OCI-LY7 (cell line): ENCODE results near the gene NOL12. TPM values are rescaled to one million over a fixed set of nuclear protein-coding genes. Genes with fewer than 3 reads are reported as not detected.

ENCODE experiments used
- BruUV-seq: library from RNA; stranded (reverse); fragments of 400-500 nt; replicated peaks from 2 replicates; lab custom pipeline; 2021; lab: Mats Ljungman, UMichigan
- CTCF ChIA-PET: fragments of 300-600 bp; sonication (Branson Sonifier 250); formaldehyde crosslinking; loops from one replicate; lab custom pipeline; 2022; ENCODE audit warnings: antibody characterized with exemption; ENCODE audit not compliant: unreplicated experiment; lab: Charles Lee
- POLR2A ChIA-PET: fragments of 300-600 bp; sonication (Branson Sonifier 250); formaldehyde crosslinking; loops from one replicate; lab custom pipeline; 2022; ENCODE audit warnings: antibody characterized with exemption; lab: Charles Lee
- DNase-seq: peaks from one replicate; pipeline ENCODE4 v3.0.0-alpha.2; 2015; ENCODE audit warnings: low spot score
- H2AFZ ChIP-seq: fragments of 200-600 bp; sonication (generic), shearing (Covaris generic); 2 replicates; pipeline ENCODE4 v1.6.1; 2014; ENCODE audit warnings: mild to moderate bottlenecking, antibody characterized with exemption, low read length, moderate library complexity
- H3K27ac ChIP-seq: fragments of 200-600 bp; sonication (generic); 2 replicates; pipeline ENCODE4 v1.5.1; 2014; ENCODE audit warnings: mixed run types, low read depth, mild to moderate bottlenecking, moderate library complexity, low read length, inconsistent platforms; ENCODE audit not compliant: poor library complexity, severe bottlenecking
- H3K36me3 ChIP-seq: fragments of 200-600 bp; sonication (generic); 2 replicates; pipeline ENCODE4 v1.6.1; 2014; ENCODE audit warnings: mild to moderate bottlenecking, antibody characterized with exemption, low read length, moderate library complexity, mixed read lengths; ENCODE audit not compliant: insufficient read depth
- H3K4me1 ChIP-seq: fragments of 200-600 bp; sonication (generic); 2 replicates; pipeline ENCODE4 v1.5.1; 2014; ENCODE audit warnings: mild to moderate bottlenecking, low read length; ENCODE audit not compliant: insufficient read depth, poor library complexity, severe bottlenecking
- H3K4me2 ChIP-seq: fragments of 200-600 bp; sonication (generic); 2 replicates; pipeline ENCODE4 v1.6.1; 2014; ENCODE audit warnings: mild to moderate bottlenecking, low read length
- H3K4me3 ChIP-seq: fragments of 200-600 bp; sonication (generic); 2 replicates; pipeline ENCODE4 v1.5.1; 2014; ENCODE audit warnings: mild to moderate bottlenecking, low read depth, low read length; ENCODE audit not compliant: poor library complexity, severe bottlenecking
- H3K79me2 ChIP-seq: fragments of 200-600 bp; sonication (generic); 2 replicates; pipeline ENCODE4 v1.6.1; 2016; ENCODE audit warnings: low read depth, mild to moderate bottlenecking, low read length, moderate library complexity, mixed read lengths; ENCODE audit not compliant: insufficient read depth
- H3K9me2 ChIP-seq: fragments of 200-600 bp; sonication (generic); 2 replicates; pipeline ENCODE4 v1.6.1; 2016; ENCODE audit warnings: mild to moderate bottlenecking, low read length, mixed read lengths; ENCODE audit not compliant: insufficient read depth
- H3K9me3 ChIP-seq: fragments of 200-600 bp; sonication (generic); 2 replicates; pipeline ENCODE4 v1.6.1; 2014; ENCODE audit warnings: mild to moderate bottlenecking, mixed run types, low read length, mixed read lengths
- H4K20me1 ChIP-seq: fragments of 200-600 bp; sonication (generic); 2 replicates; pipeline ENCODE4 v1.6.1; 2014; ENCODE audit warnings: mild to moderate bottlenecking, antibody characterized with exemption, low read length, moderate library complexity, mixed read lengths; ENCODE audit not compliant: insufficient read depth
- EZH2phosphoT487 ChIP-seq: fragments of 200-600 bp; sonication (generic); IDR thresholded peaks from 2 replicates; pipeline ENCODE4 v1.6.1; 2018; ENCODE audit warnings: low read depth, borderline replicate concordance, mild to moderate bottlenecking, mixed run types, antibody characterized with exemption, low read length, moderate library complexity, mixed read lengths
- intact Hi-C: fragments of 100-400 bp; cut with micrococcal nuclease; formaldehyde crosslinking; loops from one replicate; pipeline ENCODE4 v1.10.0; 2022; ENCODE audit not compliant: unreplicated experiment
- total RNA-seq, 2 experiments: library from RNA; depleted of rRNA in 1 of 2; stranded (reverse); fragments of >200 nt in 1 of 2; shearing (Covaris generic) in 1 of 2; gene quantifications; 2 replicates each; pipeline ENCODE4 v1.2.3, GENCODE V29; 2014 to 2022
- TF ChIP-seq, protein P1 (sequence below): fragments of 200-600 bp; sonication (generic); conservative IDR thresholded peaks from 2 replicates; pipeline ENCODE4 v1.5.1; 2014; ENCODE audit warnings: mild to moderate bottlenecking, antibody characterized with exemption, low read length, moderate library complexity, mixed read lengths

The NOL12 gene
- total RNA-seq, 2 experiments from 2014 or later, result 62.3 to 64.6 TPM

DNA sequence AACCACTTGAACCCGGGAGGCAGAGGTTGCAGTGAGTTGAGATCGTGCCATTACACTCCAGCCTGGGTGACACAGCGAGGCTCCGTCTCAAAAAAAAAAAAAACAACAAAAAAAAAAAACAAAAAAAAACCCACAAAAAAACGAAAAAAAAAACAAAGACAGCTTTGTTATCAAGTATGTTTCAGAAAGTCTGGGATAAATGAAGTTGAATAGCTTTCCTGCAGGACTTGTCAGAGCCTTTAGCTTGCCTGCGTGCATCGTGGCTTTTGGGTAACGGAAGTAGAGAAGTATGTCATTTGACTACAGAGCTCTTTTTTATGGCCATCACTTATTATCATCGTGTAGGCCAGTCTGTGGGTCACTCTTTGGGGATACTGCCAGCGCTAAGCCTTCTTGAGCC, 25.3 kb downstream of the NOL12 start:
- Histone ChIP-seq H3K36me3 (no peaks in the 10 kb centered on the region), H4K20me1 (no peaks in the 10 kb centered on the region), H3K9me3 (no peaks in the 10 kb centered on the region), H2AFZ (no peak overlapping the region), H3K27ac (no peak overlapping the region), H3K9me2 (no peaks in the 10 kb centered on the region), H3K4me1 (peaks cover 5% of the 10 kb centered on the region), H3K4me2 (no peak overlapping the region), H3K4me3 (no peak overlapping the region), H3K79me2 (no peaks in the 10 kb centered on the region)
- no TSS peak for BruUV-seq
- intact Hi-C loops, result no loop called here
- ChIA-PET CTCF (no interaction called here), POLR2A (no interaction called here)
- TF ChIP-seq EZH2phosphoT487, result no peak
- TF ChIP-seq, protein P1, sequence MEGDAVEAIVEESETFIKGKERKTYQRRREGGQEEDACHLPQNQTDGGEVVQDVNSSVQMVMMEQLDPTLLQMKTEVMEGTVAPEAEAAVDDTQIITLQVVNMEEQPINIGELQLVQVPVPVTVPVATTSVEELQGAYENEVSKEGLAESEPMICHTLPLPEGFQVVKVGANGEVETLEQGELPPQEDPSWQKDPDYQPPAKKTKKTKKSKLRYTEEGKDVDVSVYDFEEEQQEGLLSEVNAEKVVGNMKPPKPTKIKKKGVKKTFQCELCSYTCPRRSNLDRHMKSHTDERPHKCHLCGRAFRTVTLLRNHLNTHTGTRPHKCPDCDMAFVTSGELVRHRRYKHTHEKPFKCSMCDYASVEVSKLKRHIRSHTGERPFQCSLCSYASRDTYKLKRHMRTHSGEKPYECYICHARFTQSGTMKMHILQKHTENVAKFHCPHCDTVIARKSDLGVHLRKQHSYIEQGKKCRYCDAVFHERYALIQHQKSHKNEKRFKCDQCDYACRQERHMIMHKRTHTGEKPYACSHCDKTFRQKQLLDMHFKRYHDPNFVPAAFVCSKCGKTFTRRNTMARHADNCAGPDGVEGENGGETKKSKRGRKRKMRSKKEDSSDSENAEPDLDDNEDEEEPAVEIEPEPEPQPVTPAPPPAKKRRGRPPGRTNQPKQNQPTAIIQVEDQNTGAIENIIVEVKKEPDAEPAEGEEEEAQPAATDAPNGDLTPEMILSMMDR, result no peak
- no peak for DNase-seq

GRCh38 chr22:37713761-37714160, 27.6 kb downstream of the NOL12 start:
- Histone ChIP-seq H3K4me1 (peaks cover 5% of the 10 kb centered on the region), H3K79me2 (no peaks in the 10 kb centered on the region), H3K9me3 (no peaks in the 10 kb centered on the region), H3K4me3 (no peak overlapping the region), H3K4me2 (no peak overlapping the region), H2AFZ (no peak overlapping the region), H3K36me3 (no peaks in the 10 kb centered on the region), H3K27ac (no peak overlapping the region), H3K9me2 (no peaks in the 10 kb centered on the region), H4K20me1 (no peaks in the 10 kb centered on the region)
- intact Hi-C loops, result no loop called here
- no peak for TF ChIP-seq EZH2phosphoT487
- TF ChIP-seq, protein P1, result no peak
- DNase-seq, result no peak
- BruUV-seq, result no TSS peak
- ChIA-PET CTCF (no interaction called here), POLR2A (no interaction called here)

- POLR2A ChIA-PET, result no interaction called here
- intact Hi-C loops, result no loop called here
- CTCF ChIA-PET, result no interaction called here
- no peaks in the 10 kb centered on the region for H3K9me2 ChIP-seq
- H2AFZ ChIP-seq, result no peak overlapping the region
- no peaks in the 10 kb centered on the region for H3K36me3 ChIP-seq
- peaks cover 5% of the 10 kb centered on the region for H3K4me1 ChIP-seq
- H3K27ac ChIP-seq, result no peak overlapping the region
- H3K4me3 ChIP-seq, result no peak overlapping the region
- no peak for DNase-seq
- BruUV-seq, result no TSS peak
- no peaks in the 10 kb centered on the region for H4K20me1 ChIP-seq
- H3K9me3 ChIP-seq, result no peaks in the 10 kb centered on the region
- TF ChIP-seq EZH2phosphoT487, result no peak
- TF ChIP-seq, protein P1, result no peak
- no peak overlapping the region for H3K4me2 ChIP-seq
- no peaks in the 10 kb centered on the region for H3K79me2 ChIP-seq
Measured at GRCh38 chr22:37714634-37715033, 28.5 kb downstream of the NOL12 start.
